SK-N-SH treated with all-trans-retinoic acid at 6 μM for 48 hours (cell line): ENCODE data around the gene ALOX5.
"Not testable (repeated sequence)": the region's sequence is repeated elsewhere in the genome, so short reads cannot be mapped to it uniquely, and the experiment has no call there.

Source experiments
- ATAC-seq: fragments of 200-7000 bp; cut with Tn5 transposase; 3 replicates; pipeline ENCODE4 v1.9.1; 2020; ENCODE audit warnings: mild to moderate bottlenecking, moderate library complexity
- ARNTL ChIP-seq: fragments of 450-650 bp; formaldehyde crosslinking; IDR thresholded peaks from 2 replicates; pipeline ENCODE4 v1.5.0; 2020; ENCODE audit warnings: low read depth, mild to moderate bottlenecking, moderate library complexity, borderline replicate concordance
- BACH2 ChIP-seq: fragments of 250-450 bp; sonication (Bioruptor Pico); IDR thresholded peaks from 2 replicates; pipeline ENCODE4 v1.9.0; 2021; ENCODE audit warnings: mild to moderate bottlenecking, borderline replicate concordance
- CREB5 ChIP-seq: fragments of 250-450 bp; sonication (Bioruptor Pico); IDR thresholded peaks from 2 replicates; pipeline ENCODE4 v1.5.1; 2020; ENCODE audit warnings: low read depth, mild to moderate bottlenecking, moderate library complexity
- CSDC2 ChIP-seq: fragments of 250-450 bp; sonication (Bioruptor Pico); IDR thresholded peaks from 2 replicates; pipeline ENCODE4 v1.5.0; 2020; ENCODE audit warnings: mild to moderate bottlenecking, moderate library complexity
- ESRRG ChIP-seq: fragments of 250-450 bp; sonication (Bioruptor Pico); IDR thresholded peaks from 2 replicates; pipeline ENCODE4 v1.6.1; 2021; ENCODE audit warnings: mild to moderate bottlenecking
- ISL1 ChIP-seq: fragments of 250-450 bp; sonication (Bioruptor Pico); IDR thresholded peaks from 2 replicates; pipeline ENCODE4 v2.1.2; 2022; ENCODE audit warnings: mild to moderate bottlenecking, moderate library complexity
- OSR1 ChIP-seq: fragments of 250-450 bp; sonication (Bioruptor Pico); IDR thresholded peaks from 2 replicates; pipeline ENCODE4 v1.8.0; 2022; ENCODE audit warnings: moderate library complexity, mild to moderate bottlenecking, inconsistent platforms
- PATZ1 ChIP-seq: fragments of 250-450 bp; sonication (Bioruptor Pico); IDR thresholded peaks from 2 replicates; pipeline ENCODE4 v1.8.0; 2020; ENCODE audit warnings: mild to moderate bottlenecking, moderate library complexity, borderline replicate concordance
- POU6F1 ChIP-seq: fragments of 250-450 bp; sonication (Bioruptor Pico); IDR thresholded peaks from 2 replicates; pipeline ENCODE4 v1.8.0; 2021; ENCODE audit warnings: low read depth, mild to moderate bottlenecking, moderate library complexity, borderline replicate concordance
- PPARA ChIP-seq: fragments of 250-450 bp; sonication (Bioruptor Pico); IDR thresholded peaks from 2 replicates; pipeline ENCODE4 v1.5.0; 2020; ENCODE audit warnings: mild to moderate bottlenecking, borderline replicate concordance
- SNAI2 ChIP-seq: fragments of 250-450 bp; sonication (Bioruptor Pico); IDR thresholded peaks from 2 replicates; pipeline ENCODE4 v1.5.0; 2020; ENCODE audit warnings: mild to moderate bottlenecking, moderate library complexity
- TCF4 ChIP-seq: fragments of 250-450 bp; sonication (Bioruptor Pico); IDR thresholded peaks from 2 replicates; pipeline ENCODE4 v1.8.0; 2021; ENCODE audit warnings: mild to moderate bottlenecking, moderate library complexity, borderline replicate concordance
- TOX ChIP-seq: fragments of 250-450 bp; sonication (Bioruptor Pico); IDR thresholded peaks from 2 replicates; pipeline ENCODE4 v1.8.0; 2021; ENCODE audit warnings: mild to moderate bottlenecking, moderate library complexity, borderline replicate concordance
- TSHZ2 ChIP-seq: fragments of 250-450 bp; sonication (Bioruptor Pico); IDR thresholded peaks from 2 replicates; pipeline ENCODE4 v1.5.0; 2020; ENCODE audit warnings: mild to moderate bottlenecking, moderate library complexity
- ZC3H10 ChIP-seq: fragments of 250-450 bp; sonication (Bioruptor Pico); IDR thresholded peaks from 2 replicates; pipeline ENCODE4 v1.5.1; 2021; ENCODE audit warnings: mild to moderate bottlenecking, moderate library complexity
- ZFP3 ChIP-seq: fragments of 250-450 bp; sonication (Bioruptor Pico); IDR thresholded peaks from 2 replicates; pipeline ENCODE4 v1.5.0; 2020; ENCODE audit warnings: mild to moderate bottlenecking, moderate library complexity
- ZFP30 ChIP-seq: fragments of 450-650 bp; formaldehyde crosslinking; IDR thresholded peaks from 2 replicates; pipeline ENCODE4 v1.5.0; 2022; ENCODE audit warnings: mild to moderate bottlenecking, moderate library complexity
- ZNF565 ChIP-seq: fragments of 450-650 bp; formaldehyde crosslinking; conservative IDR thresholded peaks from 2 replicates; pipeline ENCODE4 v1.5.0; 2020; ENCODE audit warnings: low read depth, mild to moderate bottlenecking, moderate library complexity
- ZNF70 ChIP-seq: fragments of 450-650 bp; formaldehyde crosslinking; IDR thresholded peaks from 2 replicates; pipeline ENCODE4 v1.5.0; 2020; ENCODE audit warnings: mild to moderate bottlenecking, moderate library complexity
- TF ChIP-seq, protein P1 (sequence below): fragments of 250-450 bp; sonication (Bioruptor Pico); IDR thresholded peaks from 2 replicates; pipeline ENCODE4 v1.5.1; 2021; ENCODE audit warnings: mild to moderate bottlenecking, moderate library complexity

The ALOX5 gene

DNA sequence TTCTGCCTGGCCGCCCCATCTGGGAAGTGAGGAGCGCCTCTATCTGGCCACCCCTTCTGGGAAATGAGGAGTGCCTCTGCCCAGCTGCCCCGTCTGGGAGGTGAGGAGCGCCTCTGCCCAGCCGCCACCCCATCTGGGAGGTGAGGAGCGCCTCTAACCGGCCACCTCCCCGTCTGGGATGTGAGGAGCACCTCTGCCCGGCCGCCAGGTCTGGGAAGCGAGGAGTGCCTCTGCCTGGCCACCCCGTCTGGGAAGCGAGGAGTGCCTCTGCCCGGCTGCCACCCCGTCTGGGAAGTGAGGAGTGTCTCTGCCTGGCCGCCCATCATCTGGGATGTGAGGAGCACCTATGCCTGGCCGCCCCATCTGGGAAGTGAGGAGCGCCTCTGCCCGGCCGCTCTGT, 26.6 kb upstream of the ALOX5 start:
- ATAC-seq: not testable (repeated sequence)

GRCh38 chr10:45348196-45348765, 25.7 kb upstream of the ALOX5 start:
- not testable (repeated sequence) for ATAC-seq

- no peak for ATAC-seq
- TF ChIP-seq TSHZ2 (CRISPR knock-in tag) (no peak), SNAI2 (CRISPR knock-in tag) (no peak), TOX (CRISPR knock-in tag) (no peak), POU6F1 (CRISPR knock-in tag) (no peak), OSR1 (CRISPR knock-in tag) (no peak), TCF4 (CRISPR knock-in tag) (no peak), ZFP3 (no peak), PPARA (CRISPR knock-in tag) (no peak), CREB5 (CRISPR knock-in tag) (no peak), ZFP30 (CRISPR knock-in tag) (no peak), ISL1 (CRISPR knock-in tag) (no peak), ZNF70 (CRISPR knock-in tag) (no peak)
- TF ChIP-seq, all 23 proteins: peak for 0
Measured at GRCh38 chr10:45353186-45353585, 20.8 kb upstream of the ALOX5 start.

DNA sequence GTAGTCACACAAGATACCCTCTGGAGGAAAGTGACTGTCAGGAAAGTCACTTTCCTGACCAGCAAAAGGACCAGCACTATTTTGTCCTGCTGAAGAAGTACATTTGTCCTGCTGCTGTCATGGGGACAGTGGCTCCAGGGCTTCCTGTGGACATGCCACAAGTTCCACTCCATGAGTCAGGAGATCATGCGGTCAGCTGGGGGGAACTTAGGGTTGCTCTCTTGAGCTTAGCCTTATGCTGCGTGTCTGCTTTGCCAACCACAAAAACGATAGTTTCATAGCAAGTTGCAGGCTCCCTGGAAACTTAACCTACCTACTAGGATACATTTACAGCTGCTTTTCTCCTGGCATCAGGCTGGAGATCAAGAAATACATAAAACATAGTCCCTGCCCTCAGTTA, 19.8 kb upstream of the ALOX5 start:
- ATAC-seq: no peak
- TF ChIP-seq ZC3H10 (CRISPR knock-in tag): no peak
- no peak for TF ChIP-seq ZFP3
- TF ChIP-seq CSDC2: no peak
- no peak for TF ChIP-seq PPARA (CRISPR knock-in tag)
- TF ChIP-seq TSHZ2 (CRISPR knock-in tag): no peak
- TF ChIP-seq PATZ1 (CRISPR knock-in tag): no peak
- TF ChIP-seq ZNF565 (CRISPR knock-in tag): no peak
- TF ChIP-seq ARNTL (CRISPR knock-in tag): no peak
- TF ChIP-seq POU6F1 (CRISPR knock-in tag): no peak
- TF ChIP-seq ESRRG: no peak
- TF ChIP-seq SNAI2 (CRISPR knock-in tag): no peak
- no peak for TF ChIP-seq ISL1 (CRISPR knock-in tag)
- no peak for TF ChIP-seq BACH2
- TF ChIP-seq ZNF70 (CRISPR knock-in tag): no peak
- TF ChIP-seq, protein P1, sequence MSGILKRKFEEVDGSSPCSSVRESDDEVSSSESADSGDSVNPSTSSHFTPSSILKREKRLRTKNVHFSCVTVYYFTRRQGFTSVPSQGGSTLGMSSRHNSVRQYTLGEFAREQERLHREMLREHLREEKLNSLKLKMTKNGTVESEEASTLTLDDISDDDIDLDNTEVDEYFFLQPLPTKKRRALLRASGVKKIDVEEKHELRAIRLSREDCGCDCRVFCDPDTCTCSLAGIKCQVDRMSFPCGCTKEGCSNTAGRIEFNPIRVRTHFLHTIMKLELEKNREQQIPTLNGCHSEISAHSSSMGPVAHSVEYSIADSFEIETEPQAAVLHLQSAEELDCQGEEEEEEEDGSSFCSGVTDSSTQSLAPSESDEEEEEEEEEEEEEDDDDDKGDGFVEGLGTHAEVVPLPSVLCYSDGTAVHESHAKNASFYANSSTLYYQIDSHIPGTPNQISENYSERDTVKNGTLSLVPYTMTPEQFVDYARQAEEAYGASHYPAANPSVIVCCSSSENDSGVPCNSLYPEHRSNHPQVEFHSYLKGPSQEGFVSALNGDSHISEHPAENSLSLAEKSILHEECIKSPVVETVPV (CRISPR knock-in tag): no peak
- TF ChIP-seq CREB5 (CRISPR knock-in tag): no peak
